HCT116 (cell line): ENCODE measurements around the gene ZNF432. TPM values are rescaled to one million over a fixed set of nuclear protein-coding genes. Genes with fewer than 3 reads are reported as not detected.
"Not testable (repeated sequence)": the region's sequence is repeated elsewhere in the genome, so short reads cannot be mapped to it uniquely, and the experiment has no call there.

Experiments used
- ATAC-seq: fragments of 200-7000 bp; cut with Tn5 transposase; 2 replicates; pipeline ENCODE4 v1.9.1; 2020; ENCODE audit warnings: mild to moderate bottlenecking, moderate library complexity
- BruUV-seq: library from RNA; stranded (reverse); fragments of 400-500 nt; replicated peaks from 2 replicates; lab custom pipeline; 2021; lab: Mats Ljungman, UMichigan
- CTCF ChIA-PET: fragments of 300-600 bp; sonication (Branson Sonifier 250); formaldehyde crosslinking; loops from one replicate; lab custom pipeline; 2021; ENCODE audit warnings: antibody characterized with exemption; lab: Charles Lee
- POLR2A ChIA-PET: fragments of 300-600, 350-600 bp; sonication (Branson Sonifier 250); formaldehyde crosslinking; loops from one replicate; lab custom pipeline; 2021; ENCODE audit warnings: antibody characterized with exemption; lab: Charles Lee
- RAD21 ChIA-PET, 2 experiments: fragments of 300-600 bp; sonication (Branson Sonifier 250); formaldehyde crosslinking; loops; one replicate each; lab custom pipeline; 2023; ENCODE audit warnings: low total read pairs in 2 of 2; ENCODE audit not compliant: uncharacterized antibody in 2 of 2, unreplicated experiment in 2 of 2, low non-redundant PET in 1 of 2; lab: Charles Lee
- DNase-seq: peaks from one replicate; pipeline ENCODE4 v3.0.0-alpha.2; 2010; ENCODE audit warnings: low read depth, low spot score
- H2AFZ ChIP-seq: fragments of 200-600 bp; shearing (Covaris generic), sonication (generic); 2 replicates; pipeline ENCODE4 v1.6.1; 2017; ENCODE audit warnings: low read depth, mixed run types, mixed read lengths, antibody characterized with exemption, low read length; ENCODE audit not compliant: poor library complexity, severe bottlenecking
- H3K27ac ChIP-seq: 2 replicates; pipeline ENCODE4 v1.5.1; 2012; ENCODE audit warnings: low read depth, low read length
- H3K27me3 ChIP-seq: fragments of 200-600 bp; sonication (generic); 2 replicates; pipeline ENCODE4 v1.6.1; 2016; ENCODE audit warnings: mixed run types, low read length, mixed read lengths; ENCODE audit not compliant: insufficient read depth
- H3K36me3 ChIP-seq, 2 experiments: fragments of 200-500 bp in 1 of 2; fragments of 200-600 bp in 1 of 2; sonication (Bioruptor generic) in 1 of 2; sonication (generic) in 1 of 2; 2 replicates each; pipeline versions ENCODE4 v1.5.1 to v1.6.1; 2014 to 2016; ENCODE audit warnings: low read length in 2 of 2, inconsistent platforms in 1 of 2, mixed read lengths in 1 of 2, mixed run types in 1 of 2; ENCODE audit not compliant: insufficient read depth in 2 of 2, control insufficient read depth in 1 of 2
- H3K4me1 ChIP-seq, 2 experiments: fragments of 200-600 bp in 1 of 2; sonication (generic) in 1 of 2; 2 replicates each; pipeline versions ENCODE4 v1.5.1 to v1.6.1; 2012 to 2017; ENCODE audit warnings: low read length in 2 of 2, inconsistent platforms in 1 of 2, mild to moderate bottlenecking in 1 of 2, mixed read lengths in 1 of 2, mixed run types in 1 of 2, moderate library complexity in 1 of 2; ENCODE audit not compliant: insufficient read depth in 2 of 2, control insufficient read depth in 1 of 2
- H3K4me2 ChIP-seq: fragments of 200-600 bp; sonication (generic); 2 replicates; pipeline ENCODE4 v1.6.1; 2017; ENCODE audit warnings: mixed run types, low read length, mixed read lengths
- H3K4me3 ChIP-seq, 2 experiments: fragments of 200-600 bp in 1 of 2; sonication (generic) in 1 of 2; replicated peaks in 1 of 2; 2 replicates each; pipeline ENCODE4 v1.5.1; 2011 to 2016; ENCODE audit warnings: low read length in 2 of 2, control low read depth in 1 of 2, low read depth in 1 of 2, mild to moderate bottlenecking in 1 of 2, mixed read lengths in 1 of 2, mixed run types in 1 of 2
- H3K79me2 ChIP-seq: fragments of 200-600 bp; sonication (generic); 2 replicates; pipeline ENCODE4 v1.6.1; 2017; ENCODE audit warnings: mild to moderate bottlenecking, mixed run types, low read length, moderate library complexity, mixed read lengths; ENCODE audit not compliant: insufficient read depth
- H3K9ac ChIP-seq: fragments of 200-600 bp; sonication (generic); 2 replicates; pipeline ENCODE4 v1.6.1; 2016; ENCODE audit warnings: low read length, mixed read lengths
- H3K9me2 ChIP-seq: fragments of 200-600 bp; sonication (generic), shearing (Covaris generic); 2 replicates; pipeline ENCODE4 v1.6.1; 2017; ENCODE audit warnings: mixed run types, mild to moderate bottlenecking, moderate library complexity; ENCODE audit not compliant: insufficient read depth
- H3K9me3 ChIP-seq, 2 experiments: fragments of 200-500 bp in 1 of 2; fragments of 200-600 bp in 1 of 2; sonication (Bioruptor generic) in 1 of 2; sonication (generic) in 1 of 2; 2 replicates each; pipeline ENCODE4 v1.6.1; 2014 to 2017; ENCODE audit warnings: low read length in 2 of 2, mixed read lengths in 2 of 2, inconsistent platforms in 1 of 2, low read depth in 1 of 2, mild to moderate bottlenecking in 1 of 2, mixed run types in 1 of 2, moderate library complexity in 1 of 2; ENCODE audit not compliant: control insufficient read depth in 1 of 2, insufficient read depth in 1 of 2
- H4K20me1 ChIP-seq: fragments of 200-600 bp; sonication (generic), shearing (Covaris generic); 2 replicates; pipeline ENCODE4 v1.6.1; 2017; ENCODE audit warnings: mixed run types, mild to moderate bottlenecking, moderate library complexity; ENCODE audit not compliant: insufficient read depth
- CBX3 ChIP-seq: IDR thresholded peaks from 2 replicates; pipeline ENCODE4 v1.6.1; 2012; ENCODE audit warnings: low read depth
- CEBPB ChIP-seq: IDR thresholded peaks from 2 replicates; pipeline ENCODE4 v1.6.1; 2012; ENCODE audit warnings: low read depth
- CTCF ChIP-seq, 3 experiments: fragments of 200-600 bp in 1 of 3; sonication (generic) in 1 of 3; IDR thresholded peaks in 2 of 3; conservative IDR thresholded peaks in 1 of 3; 2 replicates each; pipeline ENCODE4 v1.5.1; 2012 to 2017; ENCODE audit warnings: low read depth in 2 of 3, low read length in 2 of 3, antibody characterized with exemption in 1 of 3, borderline replicate concordance in 1 of 3, control low read depth in 1 of 3, mild to moderate bottlenecking in 1 of 3, mixed read lengths in 1 of 3, mixed run types in 1 of 3, moderate library complexity in 1 of 3; ENCODE audit not compliant: insufficient read depth in 1 of 3
- EZH2 ChIP-seq: fragments of 200-600 bp; sonication (generic); IDR thresholded peaks from 2 replicates; pipeline ENCODE4 v1.6.1; 2017; ENCODE audit warnings: antibody characterized with exemption, mixed run types
- FOSL1 ChIP-seq: IDR thresholded peaks from 2 replicates; pipeline ENCODE4 v1.6.1; 2012; ENCODE audit warnings: low read depth
- MAX ChIP-seq: IDR thresholded peaks from 2 replicates; pipeline ENCODE4 v1.6.1; 2012
- POLR2A ChIP-seq: IDR thresholded peaks from 2 replicates; pipeline ENCODE4 v1.7.0; 2011; ENCODE audit warnings: borderline replicate concordance; ENCODE audit not compliant: insufficient read depth, insufficient read length; ENCODE audit errors: extremely low read depth
- POLR2AphosphoS5 ChIP-seq: IDR thresholded peaks from 2 replicates; pipeline ENCODE4 v1.6.1; 2011; ENCODE audit warnings: mild to moderate bottlenecking, low read depth, low read length, moderate library complexity
- RAD21 ChIP-seq: IDR thresholded peaks from 2 replicates; pipeline ENCODE4 v1.6.1; 2012; ENCODE audit warnings: low read depth, mild to moderate bottlenecking
- TCF7L2 ChIP-seq: IDR thresholded peaks from 2 replicates; pipeline ENCODE4 v1.7.0; 2011; ENCODE audit warnings: borderline replicate concordance, inconsistent platforms; ENCODE audit not compliant: insufficient read depth, insufficient read length; ENCODE audit errors: extremely low read depth
- ZFX ChIP-seq: fragments of 450-650 bp; IDR thresholded peaks from 2 replicates; pipeline ENCODE4 v1.6.1; 2017
- ZNF274 ChIP-seq: fragments of 200-500 bp; sonication (Bioruptor generic); IDR thresholded peaks from 2 replicates; pipeline ENCODE4 v1.6.1; 2014; ENCODE audit warnings: mild to moderate bottlenecking, low read depth, low read length, inconsistent platforms
- intact Hi-C: fragments of 100-400 bp; cut with micrococcal nuclease; formaldehyde crosslinking; loops from 2 replicates; pipeline ENCODE4 v1.10.0; 2022
- total RNA-seq: library from RNA; stranded (reverse); gene quantifications from one replicate; pipeline ENCODE4 v1.2.1, GENCODE V29; 2021; ENCODE audit not compliant: unreplicated experiment

The ZNF432 gene
- total RNA-seq, 1 experiment from 2014 or later = 0.64 TPM

GRCh38 chr19:52026255-52026990 is 22.2 kb downstream of the ZNF432 start:
- peaks cover 0 to 10% of the 10 kb centered on the region in 2 experiments; a peak in 1 of 4 replicates for H3K36me3 ChIP-seq
- H2AFZ ChIP-seq, intact Hi-C loops, H3K27me3 ChIP-seq, H4K20me1 ChIP-seq, H3K27ac ChIP-seq, DNase-seq, H3K9me2 ChIP-seq, H3K4me3 ChIP-seq, H3K4me2 ChIP-seq, H3K9ac ChIP-seq, BruUV-seq, POLR2A ChIA-PET, CTCF ChIA-PET, H3K79me2 ChIP-seq, H3K9me3 ChIP-seq, RAD21 ChIA-PET, ATAC-seq, H3K4me1 ChIP-seq: not testable (repeated sequence)

GRCh38 chr19:52024478-52024877 is 24.2 kb downstream of the ZNF432 start:
- DNase-seq, H3K9me3 ChIP-seq, H2AFZ ChIP-seq, RAD21 ChIA-PET, H3K79me2 ChIP-seq, H3K4me2 ChIP-seq, H3K9ac ChIP-seq, H4K20me1 ChIP-seq, POLR2A ChIA-PET, H3K4me3 ChIP-seq, H3K27ac ChIP-seq, BruUV-seq, CTCF ChIA-PET, H3K9me2 ChIP-seq, intact Hi-C loops, ATAC-seq, H3K4me1 ChIP-seq, H3K27me3 ChIP-seq: not testable (repeated sequence)
- H3K36me3 ChIP-seq = peaks cover 0 to 16% of the 10 kb centered on the region in 2 experiments; a peak in 1 of 4 replicates

- Histone ChIP-seq H3K79me2 (no peaks in the 10 kb centered on the region), H3K36me3 (peaks cover under 1 to 26% of the 10 kb centered on the region in 2 experiments; a peak in 2 of 4 replicates), H3K4me1 (no peaks in the 10 kb centered on the region), H3K27me3 (no peaks in the 10 kb centered on the region), H3K9me2 (no peaks in the 10 kb centered on the region), H3K4me3 (no peak overlapping the region), H3K9ac (no peak overlapping the region), H2AFZ (no peak overlapping the region), H3K27ac (no peak overlapping the region), H4K20me1 (no peaks in the 10 kb centered on the region), H3K4me2 (no peak overlapping the region), H3K9me3 (peaks cover 6 to 14% of the 10 kb centered on the region in 2 experiments; a peak in 2 of 4 replicates)
- BruUV-seq = no TSS peak
- DNase-seq (no peak), ATAC-seq (no peak)
- ChIA-PET CTCF (no interaction called here), POLR2A (no interaction called here), RAD21 (no interaction called here)
- intact Hi-C loops = no loop called here
- TF ChIP-seq POLR2A (no peak), FOSL1 (no peak), EZH2 (no peak), CEBPB (no peak), RAD21 (no peak), ZFX (no peak), CBX3 (no peak), TCF7L2 (no peak), POLR2AphosphoS5 (no peak), CTCF (IDR thresholded peaks at IDR 0.05 in 2 of 3, conservative IDR thresholded peaks at IDR 0.05 in 1 of 3; ENCODE audit: borderline replicate concordance in 1 of 3, insufficient read depth in 1 of 3, low read depth in 2 of 3, low read length in 2 of 3) (no peak), MAX (no peak), ZNF274 (no peak)
These were observed 26.4 kb downstream of the ZNF432 start for GRCh38 chr19:52022193-52022592.
